HG02588 (cell line): ENCODE data around the gene SENP5.

Source experiments
- ATAC-seq: cut with Tn5 transposase; IDR thresholded peaks from one replicate; pipeline ENCODE4 v1.9.1; 2021; ENCODE audit warnings: mild to moderate bottlenecking, moderate library complexity; ENCODE audit not compliant: unreplicated experiment

The SENP5 gene

GRCh38 chr3:196886144-196886543 is 18.4 kb downstream of the SENP5 start:
- no peak for ATAC-seq

- ATAC-seq = no peak
These were observed 22.4 kb downstream of the SENP5 start for GRCh38 chr3:196889844-196890708.

GRCh38 chr3:196894557-196895295 is 27.0 kb downstream of the SENP5 start:
- no peak for ATAC-seq

- no peak for ATAC-seq
These were observed 28.5 kb downstream of the SENP5 start for GRCh38 chr3:196896229-196896628.

GRCh38 chr3:196901768-196902167 is 34.0 kb downstream of the SENP5 start:
- no peak for ATAC-seq

- ATAC-seq = no peak
These were observed 34.6 kb downstream of the SENP5 start for GRCh38 chr3:196902296-196902695.

GRCh38 chr3:196903740-196904139 is 36.0 kb downstream of the SENP5 start:
- ATAC-seq = no peak

- ATAC-seq = no peak
These were observed 47.1 kb downstream of the SENP5 start for GRCh38 chr3:196914866-196915265.

- ATAC-seq = no peak
These were observed 47.7 kb downstream of the SENP5 start for GRCh38 chr3:196915375-196915774.

- ATAC-seq = no peak
These were observed 48.5 kb downstream of the SENP5 start for GRCh38 chr3:196916221-196916620.

- no peak for ATAC-seq
These were observed 49.3 kb downstream of the SENP5 start for GRCh38 chr3:196916995-196917394.

- ATAC-seq = no peak
These were observed 51.2 kb downstream of the SENP5 start for GRCh38 chr3:196918968-196919367.

GRCh38 chr3:196920733-196921132 is 53.0 kb downstream of the SENP5 start:
- no peak for ATAC-seq

GRCh38 chr3:196927571-196928453 is 60.1 kb downstream of the SENP5 start:
- ATAC-seq = no peak

- no peak for ATAC-seq
These were observed 63.4 kb downstream of the SENP5 start for GRCh38 chr3:196931157-196931556.

- peak; percentile 68 for ATAC-seq
These were observed 64.3 kb downstream of the SENP5 start for GRCh38 chr3:196931828-196932587.

GRCh38 chr3:196932600-196932999 is 64.9 kb downstream of the SENP5 start:
- peak; percentile 46 for ATAC-seq

- no peak for ATAC-seq
These were observed 68.6 kb downstream of the SENP5 start for GRCh38 chr3:196936288-196936687.

GRCh38 chr3:196938124-196938523 is 70.4 kb downstream of the SENP5 start:
- ATAC-seq = no peak

- ATAC-seq = no peak
These were observed 70.9 kb downstream of the SENP5 start for GRCh38 chr3:196938576-196938975.
